Spleen (tissue), 7 donors: ENCODE data around the gene CEACAM4.
"Not testable (repeated sequence)": the region's sequence is repeated elsewhere in the genome, so short reads cannot be mapped to it uniquely, and the experiment has no call there.

ENCODE experiments used
- POLR2A ChIP-seq, 3 donors: fragments of 450-650 bp; IDR thresholded peaks; one replicate each; pipeline ENCODE4 v1.5.1; 2017; ENCODE audit warnings: antibody characterized with exemption in 3 of 3, mild to moderate bottlenecking in 1 of 3
- POLR2AphosphoS5 ChIP-seq, 3 donors: sonication (generic); formaldehyde crosslinking; IDR thresholded peaks; one replicate each; pipeline ENCODE4 v1.5.1; 2017; ENCODE audit warnings: antibody characterized with exemption in 3 of 3
- TF ChIP-seq, protein P1 (sequence below), 11 experiments: fragments of 200-600 bp in 7 of 11; fragments of 450-650 bp in 4 of 11; sonication (generic) in 4 of 11; IDR thresholded peaks in 8 of 11; conservative IDR thresholded peaks in 3 of 11; 1 replicate in 7 of 11; 2 replicates in 4 of 11; pipeline versions ENCODE4 v1.4.0 to v1.8.0; 2016 to 2021; ENCODE audit warnings: antibody characterized with exemption in 11 of 11, inconsistent platforms in 4 of 11, mild to moderate bottlenecking in 1 of 11
- donor health status: DM: no; HTN: no; CAD: no; lungs with moderate emphysema.
- donor health status: DM: no; HTN: no; CAD: no.
- donor health status: DM: no; HTN: no; CAD: no.

DNA sequence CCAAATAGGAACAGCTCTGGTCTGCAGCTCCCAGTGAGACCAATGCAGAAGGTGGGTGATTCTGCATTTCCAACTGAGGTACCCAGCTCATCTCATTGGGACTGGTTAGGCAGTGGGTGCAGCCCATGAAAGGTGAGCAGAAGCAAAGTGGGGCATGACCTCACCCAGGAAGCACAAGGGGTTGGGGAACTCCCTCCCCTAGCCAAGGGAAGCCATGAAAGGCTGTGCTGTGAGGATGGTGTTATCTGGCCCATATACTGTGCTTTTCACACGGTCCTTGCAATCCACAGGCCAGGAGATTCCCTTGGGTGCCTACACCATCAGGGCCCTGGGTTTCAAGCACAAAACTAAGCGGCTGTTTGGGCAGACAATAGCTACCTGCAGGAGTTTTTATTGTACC is 29.9 kb upstream of the CEACAM4 start:
- not testable (repeated sequence) for TF ChIP-seq POLR2A, POLR2AphosphoS5 (IDR thresholded peaks at IDR 0.05)
- TF ChIP-seq, protein P1, sequence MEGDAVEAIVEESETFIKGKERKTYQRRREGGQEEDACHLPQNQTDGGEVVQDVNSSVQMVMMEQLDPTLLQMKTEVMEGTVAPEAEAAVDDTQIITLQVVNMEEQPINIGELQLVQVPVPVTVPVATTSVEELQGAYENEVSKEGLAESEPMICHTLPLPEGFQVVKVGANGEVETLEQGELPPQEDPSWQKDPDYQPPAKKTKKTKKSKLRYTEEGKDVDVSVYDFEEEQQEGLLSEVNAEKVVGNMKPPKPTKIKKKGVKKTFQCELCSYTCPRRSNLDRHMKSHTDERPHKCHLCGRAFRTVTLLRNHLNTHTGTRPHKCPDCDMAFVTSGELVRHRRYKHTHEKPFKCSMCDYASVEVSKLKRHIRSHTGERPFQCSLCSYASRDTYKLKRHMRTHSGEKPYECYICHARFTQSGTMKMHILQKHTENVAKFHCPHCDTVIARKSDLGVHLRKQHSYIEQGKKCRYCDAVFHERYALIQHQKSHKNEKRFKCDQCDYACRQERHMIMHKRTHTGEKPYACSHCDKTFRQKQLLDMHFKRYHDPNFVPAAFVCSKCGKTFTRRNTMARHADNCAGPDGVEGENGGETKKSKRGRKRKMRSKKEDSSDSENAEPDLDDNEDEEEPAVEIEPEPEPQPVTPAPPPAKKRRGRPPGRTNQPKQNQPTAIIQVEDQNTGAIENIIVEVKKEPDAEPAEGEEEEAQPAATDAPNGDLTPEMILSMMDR (IDR thresholded peaks at IDR 0.05 in 8 of 11, conservative IDR thresholded peaks at IDR 0.05 in 3 of 11), result not testable (repeated sequence)
